CD4-positive, alpha-beta T cell treated with Interleukin-15 for 1 hour (primary cell): ENCODE results near the gene ZMYND8.
A peak's percentile ranks its signal among the peaks of the same experiment; 100 is the strongest.
"Not testable (repeated sequence)": the region's sequence is repeated elsewhere in the genome, so short reads cannot be mapped to it uniquely, and the experiment has no call there.

ENCODE experiments used
- DNase-seq: peaks from one replicate; pipeline ENCODE4 v3.0.0-alpha.2; 2020

Gene ZMYND8

DNA sequence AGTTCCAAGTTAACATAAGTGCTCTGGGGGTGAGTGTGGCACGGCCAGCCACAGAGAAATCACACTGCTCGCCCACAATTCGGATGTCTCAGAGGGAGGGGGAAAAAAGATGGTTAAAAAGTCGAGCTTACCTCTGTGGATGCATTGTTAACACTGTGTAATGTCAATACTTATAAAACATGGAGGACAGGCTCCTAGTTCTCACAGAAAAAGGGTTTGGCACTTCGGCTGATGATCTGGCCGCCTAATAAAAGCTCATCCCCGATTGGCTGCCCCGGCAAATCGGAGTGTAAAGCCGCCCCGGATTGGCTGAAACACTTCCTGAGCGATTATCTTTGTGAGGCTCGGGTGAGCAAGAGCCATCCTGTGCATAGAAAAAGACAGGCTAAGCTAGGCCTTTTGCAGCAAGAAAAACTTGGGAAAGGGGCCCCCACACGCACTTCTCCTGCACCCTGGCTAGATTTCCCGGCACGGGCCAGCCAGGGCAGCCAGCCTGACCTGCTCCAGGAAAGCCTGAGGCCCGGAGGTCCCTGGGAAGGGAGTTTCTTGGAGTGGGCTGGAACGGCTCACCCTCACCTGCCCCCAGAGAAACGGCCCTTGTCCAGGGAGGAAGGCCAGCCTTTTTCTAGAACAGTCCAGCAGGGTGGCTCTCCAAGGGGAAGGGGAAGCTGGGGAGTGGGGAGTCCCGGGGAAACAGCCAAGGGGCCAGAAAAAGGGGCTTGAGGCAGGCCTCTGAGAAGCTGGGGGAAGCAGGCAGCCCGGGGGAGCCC, at the start of gene ZMYND8:
Gene ZMYND8, minus strand, starts transcription at position 174 of the 770 bp plus-strand sequence. Its CDS starts 29 bp downstream, at position 145.
- DNase-seq: peak; percentile 95

DNA sequence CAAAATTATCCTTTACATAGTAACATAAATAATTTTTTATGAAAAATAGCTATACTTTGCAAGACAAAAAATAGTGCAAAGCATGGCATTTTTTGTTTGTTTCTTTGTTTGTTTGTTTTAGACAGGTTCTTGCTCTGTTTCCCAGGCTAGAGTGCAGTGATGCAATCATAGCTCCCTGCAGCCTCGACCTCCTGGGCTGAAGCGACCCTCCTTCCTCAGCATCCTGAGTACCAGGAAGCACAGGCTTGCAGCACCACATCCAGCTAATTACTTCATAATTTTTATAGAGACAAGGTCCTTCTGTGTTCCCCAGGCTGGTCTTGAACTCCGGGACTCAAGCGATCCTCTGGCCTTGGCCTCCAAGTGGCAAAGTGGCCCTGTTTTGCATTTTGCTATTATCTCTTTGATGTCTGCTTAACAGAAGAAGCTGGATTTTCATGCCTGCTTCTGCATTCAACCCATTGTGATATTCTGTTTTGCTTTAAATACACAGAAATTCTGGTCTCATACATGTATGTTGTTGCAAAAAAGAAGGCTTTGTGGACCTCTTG, 49.4 kb upstream of the ZMYND8 start:
- DNase-seq: no peak

DNA sequence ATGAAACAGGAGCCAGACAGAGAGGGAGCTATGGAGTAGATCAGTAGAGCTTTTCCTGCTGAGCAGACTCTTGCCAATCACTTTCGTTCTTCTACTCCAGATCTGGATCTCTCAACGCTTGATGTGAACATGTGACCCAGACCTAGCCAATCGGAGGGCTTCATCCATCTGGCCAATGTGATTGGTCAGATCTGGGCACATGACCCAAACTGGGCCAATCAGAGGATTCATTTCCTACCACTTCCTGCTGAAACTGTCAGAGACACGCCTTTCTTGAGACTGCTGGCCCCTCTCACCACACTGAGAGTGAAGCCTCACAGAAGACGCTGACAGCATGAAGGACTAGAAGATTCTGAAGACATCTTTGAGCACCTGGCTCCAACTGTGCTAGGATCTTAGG, 44.2 kb upstream of the ZMYND8 start:
- no peak for DNase-seq

DNA sequence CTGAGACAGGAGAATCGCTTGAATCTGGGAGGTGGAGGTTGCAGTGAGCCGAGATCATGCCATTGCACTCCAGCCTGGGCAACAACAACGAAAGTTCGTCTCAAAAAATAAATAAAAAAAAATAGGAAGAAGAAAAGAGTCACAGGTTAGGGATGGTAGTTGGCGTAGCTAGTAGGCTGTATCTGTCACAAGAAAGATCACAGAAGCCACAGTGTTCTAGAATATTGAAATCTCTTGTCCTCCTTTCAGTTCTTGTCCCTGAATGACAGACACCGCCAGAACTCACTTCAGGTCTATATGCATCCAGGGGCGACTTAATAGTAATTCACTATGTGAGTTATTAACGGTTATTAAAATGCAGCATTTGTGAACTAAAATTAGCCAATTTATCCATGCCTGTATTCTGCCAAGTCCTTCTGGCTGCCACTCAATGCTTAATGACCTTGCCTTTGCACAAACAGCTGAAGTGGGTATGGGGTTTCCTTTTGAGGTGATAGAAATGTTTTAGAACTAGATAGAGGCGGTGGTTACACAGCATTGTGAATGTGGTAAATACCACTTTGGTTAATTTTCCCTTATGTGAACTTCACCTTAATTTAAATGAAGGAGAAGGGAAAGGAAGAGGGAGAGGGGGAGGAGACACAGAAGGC, 41.3 kb upstream of the ZMYND8 start:
- no peak for DNase-seq

DNA sequence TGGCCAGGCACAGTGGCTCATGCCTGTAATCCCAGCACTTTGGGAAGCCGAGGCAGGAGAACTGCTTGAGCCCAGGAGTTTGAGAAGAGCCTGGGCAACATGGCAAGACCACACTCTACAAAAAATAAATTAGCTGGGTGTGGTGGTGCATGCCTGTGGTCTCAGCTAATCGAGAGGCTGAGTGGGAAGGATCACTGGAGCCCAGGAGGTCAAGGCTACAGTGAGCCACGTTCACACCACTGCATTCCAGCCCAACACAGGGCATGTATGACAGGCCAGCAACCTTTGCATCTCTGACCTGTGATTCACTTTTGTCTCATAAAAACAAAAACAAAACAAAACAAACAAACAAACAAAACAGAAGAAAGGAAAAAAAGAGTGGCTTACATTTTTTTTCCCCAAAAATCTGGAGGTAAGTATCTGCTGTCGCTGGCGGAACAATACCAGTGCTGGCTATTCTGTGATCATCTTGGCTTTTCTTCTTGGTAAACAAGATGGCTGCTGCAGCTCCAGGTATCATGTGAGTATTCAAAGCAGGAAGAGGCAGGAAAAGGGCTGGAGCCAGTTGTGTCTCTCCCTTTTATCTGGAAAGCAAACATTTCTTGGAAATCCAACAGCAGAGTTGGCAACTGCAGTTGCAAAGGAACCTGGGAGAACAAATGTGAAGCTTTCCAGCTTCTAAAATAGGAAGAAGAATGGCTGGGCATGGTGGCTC, 40.4 kb upstream of the ZMYND8 start:
- no peak for DNase-seq

DNA sequence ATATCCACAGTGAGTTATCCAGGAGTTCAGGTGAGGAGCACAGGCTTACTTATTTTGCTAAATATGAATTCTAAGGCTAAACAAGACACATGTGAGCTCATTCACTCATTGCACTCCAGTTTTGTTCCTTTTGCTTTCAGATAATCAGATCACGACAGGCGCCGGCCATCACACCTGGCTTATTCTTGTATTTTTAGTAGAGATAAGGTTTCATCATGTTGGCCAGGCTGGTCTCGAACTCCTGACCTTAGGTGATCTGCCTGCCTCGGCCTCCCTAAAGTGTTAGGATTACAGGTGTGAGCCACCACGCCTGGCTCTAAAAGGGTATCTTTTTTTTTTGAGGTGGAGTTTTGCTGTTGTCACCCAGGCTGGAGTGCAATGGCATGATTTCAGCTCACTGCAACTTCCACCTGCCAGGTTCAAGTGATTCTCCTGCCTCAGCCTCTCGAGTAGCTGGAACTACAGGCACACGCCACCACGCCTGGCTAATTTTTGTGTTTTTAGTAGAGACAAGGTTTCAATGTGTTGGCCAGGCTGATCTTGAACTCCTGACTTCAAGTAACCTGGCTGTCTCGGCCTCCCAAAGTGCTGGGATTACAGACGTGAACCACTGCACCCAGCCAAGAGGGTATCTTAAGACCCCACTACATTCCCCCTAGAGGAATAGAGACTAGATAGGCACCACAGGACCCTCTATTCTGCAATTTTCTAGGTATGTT, 37.5 kb upstream of the ZMYND8 start:
- not testable (repeated sequence) for DNase-seq

DNA sequence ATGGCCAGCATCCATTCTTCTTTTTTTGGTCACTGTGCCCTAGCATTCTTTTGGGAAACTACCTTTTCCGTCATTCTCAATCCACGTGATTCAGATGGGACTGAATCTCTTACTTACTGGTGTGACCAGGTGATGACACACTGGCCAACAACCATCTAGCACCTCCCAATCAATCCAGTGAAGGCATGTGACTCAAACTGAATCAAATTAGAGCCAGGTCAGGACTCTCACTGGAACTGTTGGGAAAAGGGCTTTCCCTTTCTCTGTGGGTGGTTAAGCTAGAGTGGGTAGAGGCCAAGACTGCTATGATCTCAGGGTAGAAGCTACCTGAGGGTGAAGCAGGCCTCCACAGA, 36.2 kb upstream of the ZMYND8 start:
- DNase-seq: no peak

DNA sequence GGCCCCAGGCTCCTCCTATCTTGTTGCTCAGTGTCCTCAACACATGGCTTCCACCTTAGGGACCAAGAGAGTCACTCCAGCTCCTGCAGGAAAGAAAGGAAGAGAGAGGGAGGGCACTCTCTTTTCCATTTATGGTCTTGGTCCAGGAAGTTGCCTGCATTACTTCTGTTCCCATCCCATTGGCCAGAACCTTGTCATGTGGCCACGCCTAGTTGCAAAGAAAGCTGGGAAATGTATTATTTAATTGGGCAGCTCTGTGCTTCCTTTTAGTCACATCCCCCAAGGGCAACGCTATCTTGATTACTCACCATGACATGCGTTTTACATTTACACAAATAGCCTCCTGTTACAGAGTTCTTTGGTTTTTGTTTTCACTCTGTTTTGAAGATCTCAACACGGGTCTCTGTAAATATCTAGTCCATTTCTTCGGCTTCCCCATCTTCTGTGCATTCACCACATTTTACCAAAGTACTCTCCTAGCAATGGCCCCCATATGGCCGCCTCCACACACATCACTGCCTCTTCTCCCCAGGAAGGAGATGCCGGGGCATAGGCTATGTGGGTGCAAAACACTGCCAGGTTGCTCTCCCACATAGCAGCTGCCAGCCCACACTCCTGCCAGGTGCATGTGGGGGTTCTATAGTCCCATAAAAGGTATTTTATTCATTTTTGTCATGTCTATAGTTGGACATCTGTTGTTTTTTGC, 35.7 kb upstream of the ZMYND8 start:
- DNase-seq: peak; percentile 64

DNA sequence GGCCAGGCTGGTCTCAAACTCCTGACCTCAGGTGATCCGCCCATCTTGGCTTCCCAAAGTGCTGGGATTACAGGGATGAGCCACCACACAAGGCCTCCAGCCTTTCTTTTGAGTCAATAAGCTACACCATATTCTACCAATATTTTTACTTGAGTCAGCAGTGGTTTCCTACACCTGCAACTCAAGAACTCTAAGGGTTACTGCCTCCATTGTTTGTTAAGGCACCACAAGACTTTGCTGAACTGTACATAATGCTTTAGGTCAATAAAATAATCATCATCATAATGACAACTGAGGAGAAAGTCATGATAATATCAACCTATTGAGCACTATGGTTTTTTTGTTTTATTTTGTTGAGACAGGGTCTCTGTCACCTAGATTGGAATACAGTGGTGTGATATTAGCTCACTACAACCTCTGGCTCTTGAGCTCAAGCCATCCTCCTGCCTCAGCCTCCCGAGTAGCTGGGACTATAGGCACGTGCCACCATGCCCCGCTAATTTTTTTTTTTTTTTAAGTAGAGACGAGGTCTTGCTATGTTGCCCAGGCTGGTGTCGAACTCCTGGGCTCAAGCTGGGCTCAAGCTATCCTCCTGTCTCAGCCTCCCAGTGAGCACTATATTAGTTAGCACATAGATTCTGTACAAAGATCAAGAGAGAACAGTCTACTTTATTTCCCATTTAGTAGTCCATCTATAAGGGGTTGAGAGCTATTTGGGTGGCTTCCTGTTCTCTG, 34.9 kb upstream of the ZMYND8 start:
- DNase-seq: no peak

DNA sequence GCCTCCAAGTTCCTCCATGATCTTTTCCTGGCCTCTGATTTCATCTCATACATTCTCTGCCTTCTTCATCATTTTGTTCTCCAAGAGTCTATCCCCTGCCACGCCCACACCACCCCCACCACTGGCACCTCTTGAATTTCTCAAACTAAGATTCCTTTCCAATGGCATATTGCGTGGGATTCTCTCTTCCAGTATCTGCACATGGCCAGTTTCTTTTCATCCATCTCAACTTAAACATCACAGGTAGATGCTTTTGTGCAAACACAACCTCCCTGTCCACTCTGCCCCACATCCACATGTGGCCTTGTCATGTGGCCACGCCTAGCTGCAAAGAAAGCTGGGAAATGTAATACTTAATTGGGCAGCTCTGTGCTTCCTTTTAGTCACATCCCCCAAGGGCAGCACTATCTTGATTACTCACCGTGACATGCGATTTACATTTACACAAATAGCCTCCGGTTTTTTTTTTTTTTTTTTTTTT, 33.4 kb upstream of the ZMYND8 start:
- peak; percentile 44 for DNase-seq

DNA sequence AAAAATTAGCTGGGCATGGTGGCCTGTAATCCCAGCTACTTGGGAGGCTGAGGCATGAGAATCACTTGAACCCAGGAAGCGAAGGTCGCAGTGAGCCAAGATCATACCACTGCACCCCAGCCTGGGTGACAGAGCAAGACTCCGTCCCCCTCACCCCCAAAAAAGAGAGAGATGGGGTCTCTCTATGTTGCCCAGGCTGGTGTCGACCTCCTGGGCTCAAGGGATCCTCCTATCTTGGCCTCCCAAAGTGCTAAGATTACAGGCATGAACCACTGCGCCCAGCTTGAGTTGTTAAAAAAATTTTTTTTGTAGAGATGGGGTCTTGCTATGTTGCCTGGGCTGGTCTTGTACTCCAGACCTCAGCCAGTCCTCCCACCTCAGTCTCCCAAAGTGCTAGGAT, 29.5 kb upstream of the ZMYND8 start:
- DNase-seq: not testable (repeated sequence)

DNA sequence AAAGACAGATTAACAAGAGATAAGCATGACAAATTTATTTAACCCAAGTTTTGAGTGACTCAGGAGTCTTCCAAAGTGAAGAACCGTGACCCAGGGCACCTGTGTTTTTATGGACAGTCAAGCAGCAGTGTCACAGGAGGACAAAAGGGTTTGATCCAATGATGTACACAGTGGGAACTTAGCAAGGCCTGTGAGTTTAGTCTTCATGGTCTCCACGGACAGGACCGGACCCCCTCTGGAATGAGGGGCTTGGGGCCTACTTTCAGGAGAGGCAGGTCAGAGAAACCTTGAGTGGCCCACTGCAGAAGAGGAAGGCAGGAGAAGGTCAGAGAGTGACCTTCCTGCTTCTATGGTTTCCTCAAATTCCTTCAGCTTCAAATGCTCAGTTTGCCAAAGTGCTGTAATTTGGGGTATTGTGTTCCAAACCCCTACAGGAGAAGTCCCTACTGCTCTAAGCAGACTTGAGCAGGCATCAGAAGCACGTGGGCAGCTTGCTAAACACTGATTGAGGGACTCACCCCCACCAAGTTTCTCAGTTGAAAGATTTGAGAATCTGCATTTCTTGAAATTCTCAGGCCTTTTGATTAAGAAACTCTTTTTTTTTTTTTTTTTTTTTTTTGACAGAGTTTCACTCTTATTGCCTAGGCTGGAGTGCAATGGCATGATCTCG, 26.4 kb upstream of the ZMYND8 start:
- DNase-seq: no peak

DNA sequence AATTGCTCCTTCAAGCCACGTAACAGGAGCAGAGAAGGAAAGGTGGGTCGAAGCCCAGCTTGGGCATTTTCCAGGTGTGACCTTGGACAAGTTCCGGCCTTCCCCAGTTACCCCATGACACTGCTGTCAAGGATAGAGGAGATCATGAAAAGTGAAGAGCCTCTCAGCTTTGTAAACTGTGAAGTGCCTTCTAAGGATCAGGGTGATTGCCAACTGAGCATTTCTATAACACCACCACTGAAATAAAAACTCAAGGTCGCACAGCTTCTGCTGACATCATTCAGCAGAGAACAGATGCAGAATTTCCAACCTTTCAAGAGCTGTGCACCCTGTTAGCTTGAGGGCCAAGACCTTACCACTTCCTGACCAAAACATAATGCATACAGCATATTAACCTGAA, 24.0 kb upstream of the ZMYND8 start:
- no peak for DNase-seq

DNA sequence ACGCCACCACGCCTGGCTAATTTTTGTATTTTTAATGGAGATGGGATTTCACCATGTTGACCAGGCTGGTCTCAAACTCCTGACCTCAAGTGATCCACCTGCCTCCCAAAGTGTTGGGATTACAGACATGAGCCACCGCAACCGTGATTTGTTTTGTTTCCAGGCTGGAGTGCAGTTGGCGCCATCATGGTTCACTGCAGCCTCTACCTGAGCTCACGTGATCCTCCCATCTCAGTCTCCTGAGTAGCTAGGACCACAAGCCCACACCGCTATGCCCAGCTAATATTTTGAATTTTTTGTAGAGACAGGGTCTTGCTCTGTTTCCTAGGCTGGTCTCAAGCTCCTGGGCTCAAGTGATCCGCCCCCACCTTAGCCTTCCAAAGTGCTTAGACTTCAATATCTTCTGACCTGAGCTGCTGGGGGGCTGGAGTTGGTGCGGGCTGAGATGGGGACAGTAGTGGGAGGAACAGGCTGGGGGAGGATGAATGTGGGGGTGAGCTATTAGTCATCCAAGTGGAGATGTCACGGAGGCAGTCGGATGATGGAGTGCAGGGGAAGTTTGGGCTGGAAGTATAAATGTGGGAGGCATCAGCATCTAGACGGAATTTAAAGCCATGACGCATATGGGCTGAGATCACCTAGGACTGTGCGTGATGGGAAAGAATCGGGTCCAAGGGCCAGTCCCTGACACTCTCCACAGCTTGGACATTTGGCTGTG, 23.1 kb upstream of the ZMYND8 start:
- DNase-seq: no peak

DNA sequence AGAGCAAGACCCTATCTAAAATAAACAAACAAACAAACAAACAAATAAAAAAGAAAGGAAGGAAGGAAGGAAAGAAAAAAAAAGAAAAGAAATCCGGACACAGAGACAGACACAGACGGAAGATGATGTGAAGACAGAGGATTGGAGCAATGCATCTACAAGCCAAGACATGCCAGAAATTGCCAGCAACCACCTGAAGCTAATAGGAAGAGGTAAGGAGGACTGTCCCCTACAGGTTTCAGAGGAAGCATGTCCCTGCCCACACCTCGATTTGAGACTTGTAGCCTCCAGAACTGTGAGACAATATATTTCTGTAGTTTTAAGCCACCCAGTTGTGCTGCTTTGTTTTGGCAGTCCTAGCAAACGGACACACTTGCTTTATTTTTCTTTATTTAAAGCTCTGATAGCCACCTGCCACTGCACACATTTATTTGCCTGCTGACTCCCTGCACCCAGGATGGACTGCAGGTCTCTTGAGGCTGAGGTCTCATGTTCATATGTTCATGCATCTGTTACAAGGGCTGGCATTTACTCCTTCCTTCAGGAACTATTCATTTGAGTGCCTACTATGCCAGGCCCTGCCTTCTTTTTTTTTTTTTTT, 20.7 kb upstream of the ZMYND8 start:
- DNase-seq: no peak

DNA sequence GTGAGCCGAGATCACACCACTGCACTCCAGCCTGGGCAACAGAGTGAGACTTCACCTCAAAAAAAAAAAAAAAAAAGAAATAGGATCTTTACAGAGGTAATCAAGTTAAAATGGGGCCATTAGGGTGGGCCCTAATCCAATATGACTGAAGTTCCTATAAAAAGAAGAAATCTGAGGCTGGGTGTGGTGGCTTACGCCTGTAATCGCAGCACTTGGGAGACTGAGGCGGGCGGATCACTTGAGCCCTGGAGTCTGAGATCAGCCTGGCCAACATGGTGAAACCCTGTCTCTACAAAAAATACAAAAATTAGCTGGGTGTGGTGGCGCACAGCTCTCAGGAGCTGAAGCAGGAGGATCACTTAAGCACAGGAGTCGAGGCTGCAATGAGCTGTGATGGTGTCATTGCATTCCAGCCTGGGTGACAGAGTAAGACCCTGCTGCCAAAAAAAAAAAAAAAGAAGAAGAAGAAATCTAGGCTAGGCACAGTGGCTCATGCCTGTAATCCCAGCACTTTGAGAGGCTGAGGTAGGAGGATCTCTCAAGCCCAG, 19.7 kb upstream of the ZMYND8 start:
- not testable (repeated sequence) for DNase-seq

DNA sequence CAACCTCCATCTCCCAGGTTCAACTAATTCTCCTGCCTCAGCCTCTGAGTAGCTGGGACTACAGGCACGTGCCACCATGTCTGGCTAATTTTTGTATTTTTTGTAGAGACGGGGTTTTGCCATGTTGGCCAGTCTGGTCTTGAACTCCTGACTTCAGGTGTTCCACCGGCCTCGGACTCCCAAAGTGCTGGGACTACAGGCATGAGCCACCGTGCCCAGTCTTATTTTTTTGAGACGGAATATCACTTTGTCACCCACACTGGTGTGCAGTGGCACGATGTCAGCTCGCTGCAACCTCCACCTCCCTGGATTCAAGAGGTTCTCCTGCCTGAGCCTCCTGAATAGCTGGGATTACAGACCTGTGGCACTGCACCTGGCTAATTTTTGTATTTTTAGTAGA, 17.6 kb upstream of the ZMYND8 start:
- DNase-seq: not testable (repeated sequence)

DNA sequence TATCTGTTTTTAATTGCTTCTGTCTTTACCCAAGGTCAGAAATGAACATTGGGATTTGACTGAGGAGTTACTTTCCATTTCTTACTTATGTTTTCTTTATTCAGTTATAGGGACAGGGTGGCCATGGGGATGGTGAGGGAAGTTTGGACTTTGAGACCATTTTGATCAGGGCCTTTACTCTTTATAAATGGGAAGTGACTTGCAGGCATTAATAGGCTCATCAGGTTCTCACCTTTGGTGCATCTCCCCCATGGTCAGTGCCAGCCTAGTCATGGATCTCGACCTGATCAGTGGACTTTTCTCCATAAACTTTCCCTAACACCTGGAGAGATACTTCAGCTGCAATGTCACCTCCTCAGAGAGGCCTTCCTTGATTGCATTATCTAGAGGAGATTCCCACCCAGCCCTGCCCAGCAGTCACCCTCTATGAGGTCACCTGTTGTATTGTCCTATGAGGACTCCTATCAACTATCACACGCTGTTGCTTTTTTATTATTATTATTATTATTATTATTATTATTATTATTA, 16.8 kb upstream of the ZMYND8 start:
- DNase-seq: no peak
